Kidney (tissue), 14 donors: ENCODE data around the gene C10orf62. TPM values are rescaled to one million over a fixed set of nuclear protein-coding genes. Genes with fewer than 3 reads are reported as not detected.

ENCODE experiments used
- DNase-seq, 5 donors: peaks; one replicate each; pipeline ENCODE4 v3.0.0-alpha.2; 2013 to 2020
- FAIRE-seq: peaks from 2 replicates; lab custom pipeline; 2012; peaks lifted over from hg19 to GRCh38; lab: Jason Lieb, UNC
- H3K27ac ChIP-seq, 2 donors: one replicate each; pipeline ENCODE4 v1.7.0; 2013; ENCODE audit warnings: low read depth in 2 of 2, low read length in 2 of 2, inconsistent platforms in 1 of 2
- H3K27me3 ChIP-seq: one replicate; pipeline ENCODE4 v1.7.1; 2013; ENCODE audit warnings: low read length, inconsistent platforms; ENCODE audit not compliant: control insufficient read depth, insufficient read depth
- H3K36me3 ChIP-seq, 3 donors: one replicate each; pipeline versions ENCODE4 v1.7.0 to v1.7.1; 2013; ENCODE audit warnings: low read length in 3 of 3, control low read depth in 1 of 3, inconsistent platforms in 1 of 3; ENCODE audit not compliant: insufficient read depth in 3 of 3, control insufficient read depth in 2 of 3
- H3K4me1 ChIP-seq, 3 donors: one replicate each; pipeline versions ENCODE4 v1.7.0 to v1.7.1; 2013; ENCODE audit warnings: low read length in 3 of 3, inconsistent platforms in 1 of 3, low read depth in 1 of 3; ENCODE audit not compliant: control insufficient read depth in 2 of 3, insufficient read depth in 2 of 3
- H3K4me3 ChIP-seq, 3 donors: one replicate each; pipeline versions ENCODE4 v1.7.0 to v1.8.1; 2013; ENCODE audit warnings: low read length in 3 of 3, control low read depth in 1 of 3, inconsistent platforms in 1 of 3
- H3K9ac ChIP-seq, 3 donors: one replicate each; pipeline versions ENCODE4 v1.7.0 to v1.7.1; 2013; ENCODE audit warnings: low read length in 3 of 3, control low read depth in 1 of 3, inconsistent platforms in 1 of 3
- H3K9me3 ChIP-seq, 3 donors: one replicate each; pipeline versions ENCODE4 v1.7.0 to v1.7.1; 2013; ENCODE audit warnings: low read length in 3 of 3, control low read depth in 1 of 3, inconsistent platforms in 1 of 3; ENCODE audit not compliant: control insufficient read depth in 2 of 3, insufficient read depth in 1 of 3
- CTCF ChIP-seq: IDR thresholded peaks from 3 replicates; pipeline ENCODE4 v1.5.1; 2012; ENCODE audit warnings: mild to moderate bottlenecking, moderate library complexity, borderline replicate concordance; ENCODE audit not compliant: insufficient read depth; ENCODE audit errors: extremely low read depth
- intact Hi-C: fragments of 100-400 bp; cut with DNase I; formaldehyde crosslinking; loops from one replicate; pipeline ENCODE4 v1.11.1; 2022
- polyA plus RNA-seq: library from polyadenylated mRNA; stranded (reverse); fragments of 350-450 nt; fragmentation: Illumina TruSeq; extraction: RNeasy Lipid Tissue Mini Kit (QIAGEN cat#74804); gene quantifications from one replicate; pipeline ENCODE4 v1.2.3, GENCODE V29; 2014; ENCODE audit warnings: low read depth, low replicate concordance; ENCODE audit not compliant: insufficient read depth
- total RNA-seq: library from RNA; stranded (reverse); fragmentation: NEBNext Ultra II Directional; extraction: Animal tissue kit (Norgen Biotek cat#: 25700); gene quantifications from one replicate; pipeline ENCODE4 v1.2.1, GENCODE V29; 2021
- donor health status: control.
- donor health status: control.
- donor health status: control.
- donor health status: control.
- donor health status: control.
- donor health status: DM: yes; HTN: yes; CAD: no.
- donor health status: Normal renal cell carcinoma (clear cell type).

C10orf62 gene
- total and polyA plus RNA-seq, 2 donors from 2014 or later, result 0.77 to 1.6 TPM

GRCh38 chr10:97567891-97568290 is 21.6 kb upstream of the C10orf62 start:
- H3K27ac ChIP-seq, result no peak overlapping the region
- FAIRE-seq, result no peak
- H3K4me1 ChIP-seq, result peaks cover 0 to 7% (median 7%) of the 10 kb centered on the region in 3 donors
- H3K36me3 ChIP-seq, result peaks cover 0 to 3% (median 0%) of the 10 kb centered on the region in 3 donors
- no peak for TF ChIP-seq CTCF
- no peaks in the 10 kb centered on the region for H3K9me3 ChIP-seq
- intact Hi-C loops, result no loop called here
- peak in 1 of 5 donors; percentile 20 for DNase-seq
- no peaks in the 10 kb centered on the region for H3K27me3 ChIP-seq
- no peak overlapping the region for H3K4me3 ChIP-seq
- no peak overlapping the region for H3K9ac ChIP-seq

- H3K9ac ChIP-seq, result no peak overlapping the region
- H3K4me3 ChIP-seq, result no peak overlapping the region
- FAIRE-seq, result no peak
- peaks cover 0 to 3% (median 0%) of the 10 kb centered on the region in 3 donors for H3K36me3 ChIP-seq
- H3K27ac ChIP-seq, result peak overlapping the region in 1 of 2 donors; percentile 49
- H3K4me1 ChIP-seq, result peaks cover 0 to 19% (median 14%) of the 10 kb centered on the region in 3 donors
- intact Hi-C loops, result no loop called here
- no peaks in the 10 kb centered on the region for H3K9me3 ChIP-seq
- DNase-seq, result peak in 1 of 5 donors; percentile 19
- TF ChIP-seq CTCF, result no peak
- H3K27me3 ChIP-seq, result no peaks in the 10 kb centered on the region
Measured at GRCh38 chr10:97570146-97570788, 19.3 kb upstream of the C10orf62 start.

- no peak overlapping the region for H3K9ac ChIP-seq
- intact Hi-C loops, result no loop called here
- DNase-seq (no peak), FAIRE-seq (no peak)
- peaks cover 0 to 3% (median 0%) of the 10 kb centered on the region in 3 donors for H3K36me3 ChIP-seq
- H3K9me3 ChIP-seq, result no peaks in the 10 kb centered on the region
- H3K27ac ChIP-seq, result peak overlapping the region in 1 of 2 donors; percentile 73
- H3K4me3 ChIP-seq, result no peak overlapping the region
- peaks cover 0 to 19% (median 14%) of the 10 kb centered on the region in 3 donors for H3K4me1 ChIP-seq
- no peaks in the 10 kb centered on the region for H3K27me3 ChIP-seq
- TF ChIP-seq CTCF, result no peak
Measured at GRCh38 chr10:97570789-97571471, 18.6 kb upstream of the C10orf62 start.
